ENCODE results near the gene ZDHHC12. TPM values are rescaled to one million over a fixed set of nuclear protein-coding genes. Genes with fewer than 3 reads are reported as not detected.

ZDHHC12 gene
- total and polyA plus RNA-seq, 10 of the 15 experiments (the other 5 are each of a cell fraction or from before 2014, with no cell fraction given): 0.95 to 146 (median 49.9) TPM

- no peaks in the 10 kb centered on the region for H3K27me3 ChIP-seq (replicated peaks in 1 of 2; ENCODE audit: control insufficient read depth in 2 of 2, insufficient read depth in 2 of 2, low read length in 1 of 2)
- TF ChIP-seq ZBED1 (IDR thresholded peaks at IDR 0.05; ENCODE audit: borderline replicate concordance): no peak
- no peak for TF ChIP-seq TARDBP (IDR thresholded peaks at IDR 0.05; ENCODE audit: borderline replicate concordance)
- TF ChIP-seq SP1 (IDR thresholded peaks at IDR 0.05; ENCODE audit: low read depth, low read length): no peak
- no peak for TF ChIP-seq TAF1 (IDR thresholded peaks at IDR 0.05; ENCODE audit: borderline replicate concordance, low read depth, low read length)
- TF ChIP-seq CTCF (IDR thresholded peaks at IDR 0.05 in 2 of 3, conservative IDR thresholded peaks at IDR 0.05 in 1 of 3; ENCODE audit: control insufficient read depth in 2 of 3, extremely low read depth in 1 of 3, insufficient read depth in 1 of 3, low read depth in 3 of 3, low read length in 3 of 3): no peak
- no peak for TF ChIP-seq RCOR1 (conservative IDR thresholded peaks at IDR 0.05; ENCODE audit: low read depth, low read length)
- TF ChIP-seq HSF1 (IDR thresholded peaks at IDR 0.05; ENCODE audit: low read depth, low read length): no peak
- no peak for TF ChIP-seq MAX (IDR thresholded peaks at IDR 0.05; ENCODE audit: low read depth, low read length)
- TF ChIP-seq SMAD5 (IDR thresholded peaks at IDR 0.05; ENCODE audit: low read depth): no peak
- no peak for TF ChIP-seq SMAD1 (IDR thresholded peaks at IDR 0.05; ENCODE audit: low read depth, partially characterized antibody)
- TF ChIP-seq PBX3 (IDR thresholded peaks at IDR 0.05; ENCODE audit: insufficient replicate concordance, low read depth, low read length): no peak
- CTCF ChIA-PET: interaction anchor here (1.5 kb wide), 1 partner anchor 20 kb away, joined by 5 read pairs; no protein-coding TSS in a partner anchor
- ATAC-seq (no peak), DNase-seq (ENCODE audit: low read depth, low spot score) (no peak), FAIRE-seq (no peak)
- H3K4me1 ChIP-seq (ENCODE audit: control insufficient read depth, insufficient read depth, low read length): no peaks in the 10 kb centered on the region
- H3K36me3 ChIP-seq (ENCODE audit: control insufficient read depth in 2 of 2, insufficient read depth in 2 of 2, low read length in 1 of 2): no peaks in the 10 kb centered on the region
- H3K9me3 ChIP-seq (replicated peaks; ENCODE audit: control insufficient read depth, insufficient read depth, low read length): no peaks in the 10 kb centered on the region
- peaks cover 4% of the 10 kb centered on the region for H3K79me2 ChIP-seq (ENCODE audit: control insufficient read depth, insufficient read depth, low read length)
- no peak overlapping the region for H3K27ac ChIP-seq (ENCODE audit: control insufficient read depth, insufficient read depth)
- RAD21 ChIA-PET (ENCODE audit: unreplicated experiment): no interaction called here
- H3K4me2 ChIP-seq (ENCODE audit: control insufficient read depth, insufficient read depth): no peak overlapping the region
- intact Hi-C loops (cut with micrococcal nuclease; ENCODE audit: unreplicated experiment) (no loop called here), in situ Hi-C loops (cut with MboI) (no loop called here)
- no peaks in the 10 kb centered on the region for H4K20me1 ChIP-seq (ENCODE audit: control insufficient read depth, insufficient read depth)
- SMC1A ChIA-PET (ENCODE audit: uncharacterized antibody, unreplicated experiment): no interaction called here
- no TSS peak for BruUV-seq (replicated peaks)
- no peak overlapping the region for H3K4me3 ChIP-seq
- POLR2A ChIA-PET: interaction anchor here (0.8 kb wide), 1 partner anchor 84 kb away, joined by 3 read pairs; no protein-coding TSS in a partner anchor
- H2AFZ ChIP-seq (ENCODE audit: control insufficient read depth, low read depth, low read length): no peak overlapping the region
- no peak overlapping the region for H3K9ac ChIP-seq (ENCODE audit: control insufficient read depth, insufficient read depth, low read length)
- 97% methylated on average over 6 of the region's 6 CpGs for WGBS (ENCODE audit: insufficient coverage, insufficient replicate concordance, low lambda C conversion rate, missing lambda C conversion rate)
Measured at GRCh38 chr9:128768606-128769005, 44.7 kb upstream of the ZDHHC12 start.
